Heart right ventricle (tissue), 16 donors: ENCODE data around the gene SPARCL1. TPM values are rescaled to one million over a fixed set of nuclear protein-coding genes. Genes with fewer than 3 reads are reported as not detected.

Experiments
- ATAC-seq, 8 donors: fragments of 200-7000 bp; cut with Tn5 transposase; one replicate each; pipeline ENCODE4 v1.9.1; 2020; ENCODE audit warnings: mild to moderate bottlenecking in 8 of 8, moderate library complexity in 8 of 8, moderate number of reproducible peaks in 1 of 8
- DNase-seq, 2 donors: peaks; one replicate each; pipeline ENCODE4 v3.0.0-alpha.2; 2020
- H3K27ac ChIP-seq, 10 donors: fragments of 200-600 bp; sonication (generic) in 2 of 10; one replicate each; pipeline versions ENCODE4 v1.5.0 to v1.8.0; 2020 to 2022; ENCODE audit warnings: mild to moderate bottlenecking in 3 of 10
- H3K27me3 ChIP-seq, 7 donors: fragments of 200-600 bp; one replicate each; pipeline ENCODE4 v1.8.0; 2021 to 2022; ENCODE audit warnings: mild to moderate bottlenecking in 2 of 7
- H3K36me3 ChIP-seq, 9 donors: fragments of 200-600 bp; sonication (generic) in 1 of 9; one replicate each; pipeline versions ENCODE4 v1.5.0 to v1.8.0; 2020 to 2022; ENCODE audit warnings: mild to moderate bottlenecking in 2 of 9
- H3K4me1 ChIP-seq, 9 donors: fragments of 200-600 bp; sonication (generic) in 1 of 9; one replicate each; pipeline versions ENCODE4 v1.5.0 to v1.8.0; 2020 to 2022; ENCODE audit warnings: mild to moderate bottlenecking in 4 of 9
- H3K4me3 ChIP-seq, 10 donors: fragments of 200-600 bp; sonication (generic) in 2 of 10; one replicate each; pipeline versions ENCODE4 v1.5.0 to v1.8.0; 2020 to 2022; ENCODE audit warnings: mild to moderate bottlenecking in 7 of 10, moderate library complexity in 2 of 10
- H3K9me3 ChIP-seq, 11 donors: fragments of 200-600 bp in 10 of 11; sonication (generic) in 2 of 11; one replicate each; pipeline versions ENCODE4 v1.5.0 to v1.8.0; 2013 to 2022; ENCODE audit warnings: mild to moderate bottlenecking in 2 of 11, control low read depth in 1 of 11, moderate library complexity in 1 of 11
- WGBS, 2 donors: extraction: QIAGEN DNeasy Blood & Tissue Kit; methylation state at CpG; one replicate each; pipeline ENCODE4 v1.1.7; 2013; ENCODE audit warnings: inconsistent platforms in 1 of 2; 5-methylcytosine and 5-hydroxymethylcytosine counted together
- intact Hi-C, 10 donors: fragments of 100-400 bp; cut with DNase I; formaldehyde crosslinking; loops; one replicate each; pipeline versions ENCODE4 v1.11.1 to v1.14.2; 2022
- polyA plus RNA-seq, 2 donors: library from polyadenylated mRNA; stranded (reverse); fragments of 200-250 nt; gene quantifications; one replicate each; pipeline ENCODE4 v1.2.3, GENCODE V29; 2013
- total RNA-seq, 10 donors: library from RNA; stranded (reverse); fragmentation: NEBNext Ultra II Directional in 3 of 10; extraction: Animal tissue kit (Norgen Biotek cat#: 25700) in 3 of 10; gene quantifications; one replicate each; pipeline versions ENCODE4 v1.2.1 to v1.2.4, GENCODE V29; 2021 to 2023
- TF ChIP-seq, protein P1 (sequence below), 9 donors: fragments of 200-600 bp; sonication (generic) in 2 of 9; IDR thresholded peaks; one replicate each; pipeline versions ENCODE4 v1.5.0 to v1.8.0; 2021 to 2022; ENCODE audit warnings: antibody characterized with exemption in 9 of 9, mild to moderate bottlenecking in 5 of 9, moderate library complexity in 1 of 9
- donor health status: Arrhythmogenic right ventricular cardiomyopathy.
- donor health status: ischemic (EF 13 %, LVEDD 7.1; RV severe dilation, severe dysfunction).
- donor health status: healthy with polysubstance abuse.
- donor health status: DM: no; HTN: yes; CAD: no.
- donor health status: DM: no; HTN: no; CAD: no.
- donor health status: ischemic (EF 25% LVEDD 6.9; RV normal size, moderate dysfunction).
- donor health status: ischemic (EF 25% LVEDD 5.7; RV mildly dilated, moderate dysfunction).
- donor health status: healthy.
- donor health status: DM: yes; HTN: yes; CAD: no.
- donor health status: Ischemic cardiomyopathy.
- donor health status: ischemic (EF 35%, LVEDD 5.7; RV mildly dilated, moderate dysfunction).
- donor health status: nonischemic (EF 11% LVEDD 7.7; RV severe dilation, severe dysfunction).
- donor health status: DM: yes; HTN: yes; CAD: no.
- donor health status: PGD.
- donor health status: ischemic (EF 29% LVEDD 5.4; RV normal size, mild dysfunction).
- donor health status: nonischemic (EF 23%, LVEDD 6.1; RV moderate dilation, normal function).

The SPARCL1 gene
- total and polyA plus RNA-seq, 12 donors, result 131 to 553 (median 232) TPM

DNA sequence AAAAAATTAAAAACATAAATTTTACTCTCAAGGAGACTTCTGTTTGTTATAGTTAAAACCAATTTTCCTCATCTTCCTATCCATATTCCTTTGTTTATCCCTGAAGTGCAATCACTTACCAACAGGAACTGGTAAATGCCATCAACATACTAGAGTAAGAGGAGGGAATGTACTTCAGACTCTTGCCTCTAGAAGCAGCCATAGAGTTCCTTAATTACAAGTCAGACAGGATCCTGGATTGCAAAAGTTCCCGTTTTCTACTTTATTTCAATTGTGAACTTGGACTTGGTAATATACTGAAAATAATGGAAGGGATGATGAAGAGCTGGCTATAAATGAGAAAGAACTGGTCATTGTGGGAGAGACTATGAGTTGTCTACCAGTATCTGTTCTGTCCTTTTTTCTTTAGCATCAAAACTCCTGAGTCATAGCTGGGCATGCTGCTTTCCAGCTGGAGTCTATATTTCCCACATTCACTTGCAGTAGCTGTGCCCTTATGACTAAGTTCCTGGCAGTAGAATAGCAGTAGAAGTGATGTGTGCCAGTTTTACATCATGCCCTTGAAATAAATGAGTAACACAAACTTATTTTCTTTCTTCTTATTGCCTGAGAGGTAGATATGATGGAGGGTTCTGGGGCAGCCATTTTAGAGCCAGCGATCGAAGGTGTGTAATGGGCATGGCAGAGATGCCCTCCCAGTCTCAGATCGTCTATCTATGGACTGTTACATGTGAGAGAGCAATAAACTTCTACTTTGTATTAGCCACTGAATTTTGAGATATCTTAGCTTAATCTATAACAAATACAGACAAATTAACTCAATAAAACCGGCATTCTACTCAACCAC lies 26.8 kb upstream of the SPARCL1 start:
- DNase-seq, result no peak
- peak in 2 of 8 donors; percentile 30 to 78 for ATAC-seq
- Histone ChIP-seq H3K36me3 (no peaks in the 10 kb centered on the region), H3K4me1 (peaks cover 0 to 15% (median 5%) of the 10 kb centered on the region in 9 donors), H3K27ac (peak overlapping the region in 1 of 10 donors; percentile 21), H3K4me3 (no peak overlapping the region), H3K9me3 (no peaks in the 10 kb centered on the region), H3K27me3 (no peaks in the 10 kb centered on the region)
- WGBS, 2 donors, result 92% methylated on average over 5 of the region's 5 CpGs
- TF ChIP-seq, protein P1, sequence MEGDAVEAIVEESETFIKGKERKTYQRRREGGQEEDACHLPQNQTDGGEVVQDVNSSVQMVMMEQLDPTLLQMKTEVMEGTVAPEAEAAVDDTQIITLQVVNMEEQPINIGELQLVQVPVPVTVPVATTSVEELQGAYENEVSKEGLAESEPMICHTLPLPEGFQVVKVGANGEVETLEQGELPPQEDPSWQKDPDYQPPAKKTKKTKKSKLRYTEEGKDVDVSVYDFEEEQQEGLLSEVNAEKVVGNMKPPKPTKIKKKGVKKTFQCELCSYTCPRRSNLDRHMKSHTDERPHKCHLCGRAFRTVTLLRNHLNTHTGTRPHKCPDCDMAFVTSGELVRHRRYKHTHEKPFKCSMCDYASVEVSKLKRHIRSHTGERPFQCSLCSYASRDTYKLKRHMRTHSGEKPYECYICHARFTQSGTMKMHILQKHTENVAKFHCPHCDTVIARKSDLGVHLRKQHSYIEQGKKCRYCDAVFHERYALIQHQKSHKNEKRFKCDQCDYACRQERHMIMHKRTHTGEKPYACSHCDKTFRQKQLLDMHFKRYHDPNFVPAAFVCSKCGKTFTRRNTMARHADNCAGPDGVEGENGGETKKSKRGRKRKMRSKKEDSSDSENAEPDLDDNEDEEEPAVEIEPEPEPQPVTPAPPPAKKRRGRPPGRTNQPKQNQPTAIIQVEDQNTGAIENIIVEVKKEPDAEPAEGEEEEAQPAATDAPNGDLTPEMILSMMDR (IDR thresholded peaks at IDR 0.05), result no peak
- intact Hi-C loops, result loop anchor here in 2 of 10 donors (10.0 kb wide), 2 partner anchors 109 to 279 kb away; partner anchors contain the start of gene MEPE (in 1 of the 2)

DNA sequence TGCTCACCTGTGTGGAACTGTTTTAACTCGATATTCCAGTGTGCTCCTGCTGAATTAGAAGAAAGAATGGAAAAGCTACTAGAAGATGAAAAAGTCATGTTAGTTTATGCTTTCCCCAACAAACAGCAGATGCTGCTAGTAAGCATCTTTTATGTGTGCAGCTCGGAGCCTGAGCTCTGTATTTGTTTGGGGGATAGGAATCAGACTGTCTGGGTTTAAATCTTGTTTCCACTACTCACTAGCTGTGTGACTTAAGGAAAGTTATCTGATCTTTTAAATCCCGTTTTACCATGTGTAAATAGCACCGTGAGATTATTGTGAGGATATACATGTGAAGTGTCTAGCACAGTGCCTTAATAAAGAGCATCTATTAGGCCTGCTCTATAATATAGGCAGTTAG lies 24.0 kb upstream of the SPARCL1 start:
- H3K27me3 ChIP-seq, result no peaks in the 10 kb centered on the region
- no peaks in the 10 kb centered on the region for H3K9me3 ChIP-seq
- DNase-seq (no peak), ATAC-seq (no peak)
- H3K36me3 ChIP-seq, result no peaks in the 10 kb centered on the region
- peaks cover 0 to 6% (median 0%) of the 10 kb centered on the region in 9 donors for H3K4me1 ChIP-seq
- intact Hi-C loops, result loop anchor here in 3 of 10 donors (5.0 to 10.0 kb wide), 3 partner anchors 112 to 284 kb away; partner anchors contain the start of gene MEPE (in 1 of the 3)
- no peak overlapping the region for H3K4me3 ChIP-seq
- 87 to 89% methylated on average over 4 of the region's 4 CpGs for WGBS, 2 donors
- H3K27ac ChIP-seq, result no peak overlapping the region
- TF ChIP-seq, protein P1 (IDR thresholded peaks at IDR 0.05), result no peak

- ATAC-seq (no peak), DNase-seq (no peak)
- no peak overlapping the region for H3K4me3 ChIP-seq
- H3K36me3 ChIP-seq, result no peaks in the 10 kb centered on the region
- WGBS, 2 donors, result 61 to 68% methylated on average over 3 of the region's 3 CpGs
- H3K27me3 ChIP-seq, result no peaks in the 10 kb centered on the region
- no peak overlapping the region for H3K27ac ChIP-seq
- TF ChIP-seq, protein P1 (IDR thresholded peaks at IDR 0.05), result no peak
- H3K9me3 ChIP-seq, result no peaks in the 10 kb centered on the region
- intact Hi-C loops, result loop anchor here in 3 of 10 donors (5.0 to 10.0 kb wide), 3 partner anchors 113 to 286 kb away; partner anchors contain the start of gene MEPE (in 1 of the 3)
- peaks cover 0 to 6% (median 0%) of the 10 kb centered on the region in 9 donors for H3K4me1 ChIP-seq
These were observed 22.2 kb upstream of the SPARCL1 start for GRCh38 chr4:87551361-87551760.

DNA sequence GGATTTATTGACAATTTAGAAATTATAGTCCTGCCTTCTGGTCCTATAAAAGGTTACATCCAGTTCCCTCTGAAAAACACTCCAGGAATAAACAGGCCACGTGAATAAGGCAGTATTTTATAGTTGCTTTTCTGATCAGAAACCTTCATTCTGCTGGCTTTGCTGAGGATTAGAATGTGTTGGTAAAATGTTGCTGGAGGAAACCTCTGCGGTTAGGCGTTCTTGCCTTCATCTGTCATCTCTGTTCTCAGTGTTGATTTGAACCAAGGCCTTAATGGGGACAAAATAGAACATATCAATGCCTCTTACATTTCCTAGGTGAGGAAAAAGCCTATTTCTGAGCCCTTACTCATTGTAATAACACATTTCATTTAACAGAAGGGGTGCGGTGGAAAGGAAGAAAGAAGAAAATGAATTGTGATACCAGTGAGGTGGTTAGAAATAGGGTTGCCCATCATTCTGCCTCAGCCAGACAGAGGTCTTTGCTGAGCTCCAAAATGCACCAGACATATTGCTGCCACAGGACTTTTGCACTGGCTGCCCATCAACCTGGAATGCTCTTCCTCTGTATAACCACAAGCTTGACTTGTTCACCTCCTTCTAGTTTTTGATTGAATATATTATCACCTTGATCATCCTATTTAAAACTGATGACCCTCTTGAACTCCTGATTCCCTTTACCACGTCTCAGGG lies 18.0 kb upstream of the SPARCL1 start:
- TF ChIP-seq, protein P1 (IDR thresholded peaks at IDR 0.05), result no peak
- ATAC-seq (no peak), DNase-seq (no peak)
- Histone ChIP-seq H3K9me3 (no peaks in the 10 kb centered on the region), H3K4me1 (peaks cover 0 to 21% (median 5%) of the 10 kb centered on the region in 9 donors), H3K36me3 (no peaks in the 10 kb centered on the region), H3K27ac (no peak overlapping the region), H3K27me3 (no peaks in the 10 kb centered on the region), H3K4me3 (no peak overlapping the region)
- 67% methylated on average over 5 of the region's 5 CpGs for whole genome bisulfite sequencing, 2 donors
- intact Hi-C loops, result loop anchor here in 8 of 10 donors (5.0 to 10.0 kb wide), 7 partner anchors 68 to 300 kb away; partner anchors contain the start of gene MEPE (in 1 of the 8)
